Activated naive CD4-positive, alpha-beta T cell treated with anti-CD3 and anti-CD28 coated beads for 36 hours (primary cell): Measurements from ENCODE around the gene SCG2. TPM values are rescaled to one million over a fixed set of nuclear protein-coding genes. Genes with fewer than 3 reads are reported as not detected.
A peak's percentile ranks its signal among the peaks of the same experiment; 100 is the strongest.

Source experiments
- CTCF ChIA-PET: fragments of 350-600 bp; sonication (Branson Sonifier 250); formaldehyde crosslinking; loops from one replicate; lab custom pipeline; 2021; ENCODE audit warnings: antibody characterized with exemption; lab: Charles Lee
- DNase-seq: peaks from one replicate; pipeline ENCODE4 v3.0.0-alpha.2; 2020
- H3K27ac Mint-ChIP-seq: one replicate; pipeline ENCODE4 v1.8.0; 2021; ENCODE audit warnings: mild to moderate bottlenecking, mixed read lengths
- H3K27me3 Mint-ChIP-seq: one replicate; pipeline ENCODE4 v1.8.0; 2021; ENCODE audit warnings: low read depth, mixed read lengths
- H3K36me3 Mint-ChIP-seq: one replicate; pipeline ENCODE4 v1.8.0; 2021; ENCODE audit warnings: low read depth, mixed read lengths
- H3K4me1 Mint-ChIP-seq: one replicate; pipeline ENCODE4 v1.8.0; 2021; ENCODE audit warnings: low read depth, mixed read lengths
- H3K4me3 Mint-ChIP-seq: one replicate; pipeline ENCODE4 v1.8.0; 2021; ENCODE audit warnings: mild to moderate bottlenecking, moderate library complexity, mixed read lengths
- H3K9me3 Mint-ChIP-seq: one replicate; pipeline ENCODE4 v1.8.0; 2021; ENCODE audit warnings: mixed read lengths
- intact Hi-C: fragments of 100-400 bp; cut with micrococcal nuclease; formaldehyde crosslinking; loops from one replicate; pipeline ENCODE4 v1.15.1; 2023
- total RNA-seq, 2 experiments: library from RNA; stranded (reverse); gene quantifications; one replicate each; pipeline ENCODE4 v1.2.3, GENCODE V29; 2021

The SCG2 gene, protein sequence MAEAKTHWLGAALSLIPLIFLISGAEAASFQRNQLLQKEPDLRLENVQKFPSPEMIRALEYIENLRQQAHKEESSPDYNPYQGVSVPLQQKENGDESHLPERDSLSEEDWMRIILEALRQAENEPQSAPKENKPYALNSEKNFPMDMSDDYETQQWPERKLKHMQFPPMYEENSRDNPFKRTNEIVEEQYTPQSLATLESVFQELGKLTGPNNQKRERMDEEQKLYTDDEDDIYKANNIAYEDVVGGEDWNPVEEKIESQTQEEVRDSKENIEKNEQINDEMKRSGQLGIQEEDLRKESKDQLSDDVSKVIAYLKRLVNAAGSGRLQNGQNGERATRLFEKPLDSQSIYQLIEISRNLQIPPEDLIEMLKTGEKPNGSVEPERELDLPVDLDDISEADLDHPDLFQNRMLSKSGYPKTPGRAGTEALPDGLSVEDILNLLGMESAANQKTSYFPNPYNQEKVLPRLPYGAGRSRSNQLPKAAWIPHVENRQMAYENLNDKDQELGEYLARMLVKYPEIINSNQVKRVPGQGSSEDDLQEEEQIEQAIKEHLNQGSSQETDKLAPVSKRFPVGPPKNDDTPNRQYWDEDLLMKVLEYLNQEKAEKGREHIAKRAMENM
- total RNA-seq, result not detected

DNA sequence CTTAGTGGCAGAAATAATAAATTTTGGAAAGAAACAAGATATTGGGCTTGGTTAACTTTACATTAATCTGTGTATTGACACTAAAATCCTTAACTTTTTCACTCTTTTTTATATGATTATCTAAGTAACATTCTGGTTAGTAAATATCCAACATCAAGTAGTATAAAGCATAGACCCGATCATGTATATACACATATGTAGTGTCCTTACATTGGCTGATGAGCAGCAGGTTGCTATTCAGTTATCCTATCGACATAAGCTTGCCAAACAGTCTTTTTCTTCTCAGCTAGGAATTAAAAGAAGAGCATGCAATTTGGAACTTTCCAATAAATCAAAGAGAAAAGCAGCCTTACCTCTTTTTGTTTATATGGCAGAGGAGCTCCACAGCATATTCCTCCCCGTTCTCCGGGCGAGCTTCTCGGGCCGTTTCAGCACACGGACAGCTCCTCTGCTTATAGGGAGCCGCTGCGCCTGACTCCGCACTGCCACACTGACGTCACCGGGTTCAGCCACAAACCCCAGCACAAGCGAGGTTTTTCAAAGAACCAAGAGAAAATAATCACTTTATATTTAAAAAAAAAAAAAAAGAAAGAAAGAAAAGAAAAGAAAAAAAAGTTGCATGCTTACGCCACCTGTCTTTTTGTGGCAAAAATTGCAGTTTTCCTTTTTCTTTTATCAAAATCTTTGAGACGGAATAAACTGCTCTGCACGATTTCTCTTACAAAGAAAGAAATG is at the start of gene SCG2:
TSS of gene SCG2 (minus strand) at position 430 of the 735 bp plus-strand sequence. CDS start 3,079 bp downstream, outside the sequence.
- H3K4me3 Mint-ChIP-seq, result no peak within 1 kb of the TSS
- H3K27ac Mint-ChIP-seq, result no peak within 1 kb of the TSS
- DNase-seq, result peak; percentile 61
- H3K27me3 Mint-ChIP-seq, result peaks cover 12% of the 10 kb centered on the region
- H3K4me1 Mint-ChIP-seq, result peaks cover 3% of the 10 kb centered on the region
- intact Hi-C loops, result loop anchor here (1.0 kb wide), 1 partner anchor 631 kb away; no protein-coding TSS in a partner anchor
- CTCF ChIA-PET, result interaction anchor here (0.7 kb wide), 1 partner anchor 95 kb away, joined by 4 read pairs; no protein-coding TSS in a partner anchor
- H3K36me3 Mint-ChIP-seq, result no peaks in the 10 kb centered on the region
- H3K9me3 Mint-ChIP-seq, result no peaks in the 10 kb centered on the region

DNA sequence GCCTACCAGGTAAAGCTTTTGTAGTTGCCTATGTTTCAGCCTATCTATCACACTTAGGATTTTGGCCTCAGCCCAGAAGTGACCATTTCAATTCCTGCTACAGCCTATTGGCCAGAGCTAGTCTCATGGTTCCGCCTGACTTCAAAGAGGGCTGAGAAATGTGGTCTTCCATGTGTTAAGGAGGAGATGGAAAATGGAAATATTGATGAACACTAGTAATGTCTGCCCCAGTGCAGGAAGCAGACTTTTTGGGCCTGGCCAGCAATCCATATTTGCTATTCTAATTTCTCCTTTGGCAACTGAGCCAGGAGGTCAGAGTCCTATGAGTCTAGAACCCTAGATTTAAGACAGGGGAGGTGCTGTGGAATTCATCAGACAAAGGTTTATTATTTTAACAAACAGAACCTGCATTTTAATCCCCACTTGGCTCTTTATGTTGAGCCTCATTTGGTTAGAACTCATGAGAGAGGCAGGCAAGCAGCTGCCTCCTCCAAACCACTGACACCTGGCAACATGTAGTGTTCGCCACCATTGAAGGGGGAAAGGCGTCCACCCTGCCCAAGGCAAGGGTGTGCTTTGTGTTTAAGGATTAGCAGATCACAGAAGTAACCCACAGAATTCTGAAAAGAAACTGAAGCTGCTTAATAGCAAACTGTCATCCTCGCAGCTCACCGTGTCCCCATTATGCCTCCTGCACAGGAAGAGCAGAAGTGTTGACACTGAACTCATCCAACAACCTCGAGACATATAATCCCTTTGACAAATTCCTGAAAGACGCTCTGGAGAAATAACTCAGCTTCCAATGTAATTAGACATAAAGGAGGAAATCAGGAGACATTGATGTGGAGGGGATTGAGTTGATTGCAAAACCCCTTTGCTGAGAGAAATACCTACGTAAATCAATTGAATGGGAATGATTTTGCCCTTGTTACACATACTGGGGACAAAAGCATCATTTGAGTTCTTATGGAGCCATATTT is 47.7 kb upstream of the SCG2 start:
- no peak for DNase-seq
- intact Hi-C loops, result no loop called here
- H3K27ac Mint-ChIP-seq, result no peak overlapping the region
- no peaks in the 10 kb centered on the region for H3K4me1 Mint-ChIP-seq
- H3K36me3 Mint-ChIP-seq, result no peaks in the 10 kb centered on the region
- no peaks in the 10 kb centered on the region for H3K9me3 Mint-ChIP-seq
- no peak overlapping the region for H3K4me3 Mint-ChIP-seq
- H3K27me3 Mint-ChIP-seq, result peaks cover 3% of the 10 kb centered on the region
- CTCF ChIA-PET, result no interaction called here

DNA sequence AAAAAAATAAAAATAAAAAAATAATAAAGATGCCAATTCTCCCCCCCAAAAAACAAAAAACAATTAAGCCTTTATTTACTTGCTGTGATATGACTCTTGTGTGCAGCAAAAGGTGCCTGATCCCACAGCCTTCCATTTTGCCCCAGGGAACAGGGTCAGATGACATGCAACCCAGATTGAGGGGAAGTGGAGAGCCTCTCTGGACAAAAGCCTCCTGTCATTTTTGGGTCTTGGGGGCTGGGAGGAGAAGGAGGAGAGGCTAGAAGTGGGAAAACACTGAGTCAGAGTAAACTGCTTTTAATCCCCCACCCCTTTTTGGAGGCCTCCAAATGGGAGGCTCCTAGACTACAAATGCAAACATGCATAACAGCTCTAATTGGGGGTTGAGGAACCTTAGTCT is 46.6 kb upstream of the SCG2 start:
- CTCF ChIA-PET, result no interaction called here
- H3K4me1 Mint-ChIP-seq, result no peaks in the 10 kb centered on the region
- intact Hi-C loops, result no loop called here
- no peaks in the 10 kb centered on the region for H3K9me3 Mint-ChIP-seq
- DNase-seq, result no peak
- H3K27me3 Mint-ChIP-seq, result peaks cover 3% of the 10 kb centered on the region
- no peaks in the 10 kb centered on the region for H3K36me3 Mint-ChIP-seq
- H3K27ac Mint-ChIP-seq, result no peak overlapping the region
- no peak overlapping the region for H3K4me3 Mint-ChIP-seq

DNA sequence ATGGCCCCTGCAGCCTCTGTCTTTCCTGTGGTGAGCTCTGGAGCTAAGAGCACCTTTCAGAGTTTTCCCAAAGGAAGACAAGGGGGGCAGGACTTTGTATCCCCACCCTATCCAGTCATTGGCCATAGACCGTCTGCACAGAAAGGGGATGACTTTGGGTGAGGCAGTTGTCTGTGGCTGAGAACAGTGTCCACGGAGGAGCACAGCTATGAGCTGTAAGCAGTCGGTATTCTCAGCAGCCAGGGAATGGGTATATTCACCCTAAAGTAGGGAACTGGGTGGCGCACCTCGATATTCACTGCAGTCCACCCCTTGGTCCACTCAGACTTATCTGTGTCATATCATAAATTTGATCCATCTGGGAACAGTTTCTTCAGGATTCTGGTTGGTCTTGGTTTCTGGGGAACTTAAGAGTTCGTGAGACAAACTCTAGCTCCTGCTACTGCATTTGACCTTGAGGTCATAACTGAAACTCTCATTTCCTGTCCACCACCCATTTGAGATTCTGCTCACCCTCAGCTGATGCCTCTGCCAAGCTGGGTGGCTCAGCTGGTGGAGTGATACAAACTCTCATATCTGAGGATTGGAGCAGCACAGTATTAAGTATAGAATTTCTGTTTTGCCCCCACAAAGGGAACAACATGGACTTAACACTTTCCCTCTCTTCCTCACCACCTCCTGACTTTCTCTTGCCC is 45.2 kb upstream of the SCG2 start:
- DNase-seq, result no peak
- no peak overlapping the region for H3K4me3 Mint-ChIP-seq
- no peaks in the 10 kb centered on the region for H3K4me1 Mint-ChIP-seq
- no peaks in the 10 kb centered on the region for H3K9me3 Mint-ChIP-seq
- intact Hi-C loops, result no loop called here
- H3K27me3 Mint-ChIP-seq, result peaks cover 3% of the 10 kb centered on the region
- H3K36me3 Mint-ChIP-seq, result no peaks in the 10 kb centered on the region
- CTCF ChIA-PET, result no interaction called here
- H3K27ac Mint-ChIP-seq, result no peak overlapping the region

DNA sequence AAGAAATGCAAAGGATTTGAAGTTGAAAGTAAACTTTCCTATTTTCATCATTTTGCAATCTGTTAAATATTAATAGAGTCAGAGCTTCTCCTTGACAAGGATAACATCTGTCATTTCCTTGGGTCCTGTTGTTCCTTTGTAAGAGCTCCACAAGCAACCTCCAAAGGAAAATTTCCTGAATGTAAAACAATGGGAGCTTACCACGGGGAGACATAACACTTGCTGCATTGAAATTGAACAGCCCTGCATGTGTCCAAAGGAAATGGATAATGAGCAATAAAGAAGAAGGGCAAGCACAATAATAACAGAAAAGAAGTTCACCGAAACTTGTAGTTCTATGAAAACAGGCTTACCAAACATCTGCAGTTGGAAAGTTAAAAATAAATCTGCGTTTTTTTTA is 42.0 kb upstream of the SCG2 start:
- Mint-ChIP-seq H3K4me1 (no peaks in the 10 kb centered on the region), H3K4me3 (no peak overlapping the region), H3K27me3 (peaks cover 3% of the 10 kb centered on the region), H3K9me3 (no peaks in the 10 kb centered on the region), H3K27ac (no peak overlapping the region), H3K36me3 (no peaks in the 10 kb centered on the region)
- intact Hi-C loops, result no loop called here
- no peak for DNase-seq
- CTCF ChIA-PET, result interaction anchor here (0.5 kb wide), 1 partner anchor 216 kb away, joined by 3 read pairs; no protein-coding TSS in a partner anchor

DNA sequence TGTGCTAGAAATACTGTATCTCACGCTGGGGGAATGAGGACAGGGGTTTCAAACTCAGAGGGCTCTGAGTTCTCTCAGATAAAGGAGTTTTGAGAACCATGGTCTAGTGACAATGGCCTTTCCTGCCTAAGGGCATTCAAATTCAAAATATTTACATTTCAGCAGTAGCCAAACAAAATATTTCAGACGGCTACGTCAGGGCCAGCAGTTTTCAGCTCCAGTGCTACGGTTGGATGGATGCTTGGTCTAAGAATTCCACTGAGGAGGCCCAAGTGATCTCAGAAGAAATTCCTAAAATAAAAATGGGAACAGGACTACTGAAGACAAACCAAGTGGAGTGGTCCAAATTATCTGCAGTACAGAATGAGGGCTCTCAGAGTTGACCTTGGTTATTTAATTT is 41.1 kb upstream of the SCG2 start:
- H3K4me1 Mint-ChIP-seq, result no peaks in the 10 kb centered on the region
- H3K36me3 Mint-ChIP-seq, result no peaks in the 10 kb centered on the region
- no peak overlapping the region for H3K27ac Mint-ChIP-seq
- H3K9me3 Mint-ChIP-seq, result no peaks in the 10 kb centered on the region
- no peak overlapping the region for H3K4me3 Mint-ChIP-seq
- intact Hi-C loops, result no loop called here
- DNase-seq, result no peak
- CTCF ChIA-PET, result no interaction called here
- peaks cover 3% of the 10 kb centered on the region for H3K27me3 Mint-ChIP-seq

DNA sequence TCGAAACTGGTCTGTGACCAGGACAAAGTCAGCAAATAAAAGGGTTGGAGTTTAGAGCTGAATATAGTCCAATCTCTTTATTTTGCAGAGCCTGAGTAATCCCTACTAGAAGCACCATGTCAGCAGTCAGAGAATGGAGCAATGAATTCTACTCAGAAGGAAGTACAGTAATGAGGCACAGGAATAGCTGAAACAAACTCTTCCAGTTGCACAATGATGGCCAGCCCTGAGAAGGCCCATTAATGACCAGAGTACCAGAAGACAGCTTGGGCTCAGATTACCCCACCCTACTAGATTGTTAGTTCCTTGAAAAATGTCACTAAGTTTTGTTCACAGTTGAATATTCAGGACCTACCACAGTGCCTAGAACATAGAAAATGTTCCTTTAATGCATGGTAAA is 40.3 kb upstream of the SCG2 start:
- H3K4me3 Mint-ChIP-seq, result no peak overlapping the region
- H3K4me1 Mint-ChIP-seq, result no peaks in the 10 kb centered on the region
- no peak overlapping the region for H3K27ac Mint-ChIP-seq
- no peak for DNase-seq
- no peaks in the 10 kb centered on the region for H3K36me3 Mint-ChIP-seq
- CTCF ChIA-PET, result interaction anchor here (0.6 kb wide), 1 partner anchor 496 kb away, joined by 3 read pairs; no protein-coding TSS in a partner anchor
- H3K27me3 Mint-ChIP-seq, result no peaks in the 10 kb centered on the region
- intact Hi-C loops, result no loop called here
- no peaks in the 10 kb centered on the region for H3K9me3 Mint-ChIP-seq

DNA sequence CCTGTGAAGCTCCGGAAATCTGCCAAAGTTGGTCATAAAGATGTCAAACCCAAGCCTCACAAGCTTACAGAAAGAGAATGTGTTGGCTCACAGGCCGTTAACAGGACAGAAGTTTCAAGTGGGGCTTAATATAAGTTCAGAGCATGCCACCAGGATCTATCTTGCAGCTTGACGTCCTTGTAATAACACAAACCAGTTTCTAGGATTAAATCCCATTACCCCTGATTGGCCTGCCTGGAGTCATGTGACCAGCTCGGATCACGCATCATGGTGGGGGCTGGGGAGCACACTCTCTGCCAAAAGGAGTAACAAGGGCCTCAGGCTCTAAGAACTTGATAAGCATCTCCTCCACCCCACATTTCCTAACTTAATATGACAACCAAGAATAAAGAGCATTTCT is 38.9 kb upstream of the SCG2 start:
- H3K27ac Mint-ChIP-seq, result no peak overlapping the region

DNA sequence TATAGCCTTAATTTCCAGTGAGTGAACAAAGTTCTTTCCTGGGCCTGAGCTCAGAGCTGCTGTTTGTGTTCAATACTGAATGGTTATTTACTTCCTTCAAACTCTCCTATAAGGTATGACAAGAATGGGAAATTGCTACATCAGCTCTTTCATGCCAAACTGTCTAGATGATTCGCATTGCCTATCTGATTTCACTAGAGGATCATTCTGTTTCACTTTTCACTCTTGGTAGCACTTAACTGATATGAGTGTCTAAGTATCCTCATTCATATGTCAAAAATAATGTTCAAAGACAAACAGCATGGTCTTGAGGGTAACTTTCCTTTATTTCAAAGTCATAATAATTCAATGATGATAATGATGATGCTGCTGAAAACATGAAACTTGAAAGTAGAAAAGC is 32.9 kb upstream of the SCG2 start:
- no peaks in the 10 kb centered on the region for H3K9me3 Mint-ChIP-seq
- no peak overlapping the region for H3K27ac Mint-ChIP-seq
- intact Hi-C loops, result no loop called here
- H3K27me3 Mint-ChIP-seq, result peaks cover 5% of the 10 kb centered on the region
- no peak for DNase-seq
- H3K4me3 Mint-ChIP-seq, result no peak overlapping the region
- no peaks in the 10 kb centered on the region for H3K4me1 Mint-ChIP-seq
- CTCF ChIA-PET, result no interaction called here
- no peaks in the 10 kb centered on the region for H3K36me3 Mint-ChIP-seq

More for the DNA sequence above, 38.9 kb upstream of the SCG2 start:
- intact Hi-C loops, result no loop called here
- Mint-ChIP-seq H3K9me3 (no peaks in the 10 kb centered on the region), H3K4me3 (no peak overlapping the region), H3K4me1 (no peaks in the 10 kb centered on the region), H3K27me3 (no peaks in the 10 kb centered on the region), H3K36me3 (no peaks in the 10 kb centered on the region)
- CTCF ChIA-PET, result no interaction called here
- DNase-seq, result no peak

DNA sequence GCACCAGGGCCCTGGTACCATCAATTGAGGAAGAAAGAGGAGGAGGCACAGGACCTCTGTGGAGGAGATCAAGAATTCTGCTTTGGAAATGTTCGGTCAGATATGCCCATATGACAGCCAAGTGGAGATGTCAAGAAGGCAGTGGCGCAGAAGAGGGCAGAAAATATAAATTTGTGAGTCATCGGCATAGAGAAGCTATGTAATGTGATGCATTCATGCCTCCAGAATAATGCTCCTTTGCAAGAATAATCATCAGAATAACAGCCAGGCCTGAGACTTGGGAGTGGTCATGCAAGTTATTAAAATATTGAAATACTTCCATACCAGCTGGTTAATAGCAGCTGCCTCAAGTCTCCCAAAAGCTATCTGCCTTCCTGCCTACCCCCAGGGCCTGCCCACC is 32.1 kb upstream of the SCG2 start:
- no peak for DNase-seq
- intact Hi-C loops, result no loop called here
- Mint-ChIP-seq H3K4me1 (no peaks in the 10 kb centered on the region), H3K27me3 (peaks cover 10% of the 10 kb centered on the region), H3K4me3 (no peak overlapping the region), H3K36me3 (no peaks in the 10 kb centered on the region), H3K27ac (no peak overlapping the region), H3K9me3 (no peaks in the 10 kb centered on the region)
- CTCF ChIA-PET, result interaction anchor here (0.6 kb wide), 1 partner anchor 596 kb away, joined by 3 read pairs; no protein-coding TSS in a partner anchor

DNA sequence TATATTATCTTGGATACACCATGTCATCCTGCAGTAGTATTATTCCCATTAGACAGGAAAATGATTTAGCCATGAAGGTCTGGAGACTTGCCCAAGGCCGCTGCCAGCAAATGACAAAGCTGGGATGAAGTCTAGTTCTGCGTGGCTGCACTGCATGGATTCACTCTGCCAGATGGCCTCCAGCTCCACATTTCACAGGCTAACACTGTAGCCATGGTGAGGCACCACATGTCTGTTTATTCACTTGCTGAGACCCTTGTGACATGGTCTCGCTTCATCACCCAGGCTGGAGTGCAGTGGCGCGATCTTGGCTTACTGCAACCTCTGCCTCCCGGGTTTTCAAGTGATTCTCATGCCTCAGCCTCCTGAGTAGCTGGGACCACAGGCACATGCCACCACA is 31.5 kb upstream of the SCG2 start:
- H3K27me3 Mint-ChIP-seq, result peaks cover 10% of the 10 kb centered on the region
- DNase-seq, result no peak
- no peaks in the 10 kb centered on the region for H3K9me3 Mint-ChIP-seq
- no peak overlapping the region for H3K4me3 Mint-ChIP-seq
- H3K36me3 Mint-ChIP-seq, result no peaks in the 10 kb centered on the region
- CTCF ChIA-PET, result no interaction called here
- intact Hi-C loops, result no loop called here
- H3K27ac Mint-ChIP-seq, result no peak overlapping the region
- H3K4me1 Mint-ChIP-seq, result no peaks in the 10 kb centered on the region
